Hepatocyte (in vitro differentiated cells): ENCODE results near the gene FLT1.

Source experiments
- CTCF ChIP-seq: fragments of 200-600 bp; sonication (generic); IDR thresholded peaks from 2 replicates; pipeline ENCODE4 v1.5.1; 2016; ENCODE audit warnings: antibody characterized with exemption, mild to moderate bottlenecking; ENCODE audit not compliant: poor library complexity
- EZH2 ChIP-seq: fragments of 200-600 bp; sonication (generic); IDR thresholded peaks from 2 replicates; pipeline ENCODE4 v1.6.1; 2016; ENCODE audit warnings: antibody characterized with exemption, mild to moderate bottlenecking, borderline replicate concordance

GRCh38 chr13:28531845-28532387, 37.0 kb upstream of the FLT1 start:
- no peak for TF ChIP-seq CTCF
- TF ChIP-seq EZH2 = no peak
